Activated T-helper 1 cell treated with anti-CD3 and anti-CD28 coated beads, Interleukin-2, amount 50 U/mL, for 16 hours (primary cell): Measurements from ENCODE around the gene STEAP4.
"Not testable (repeated sequence)": the region's sequence is repeated elsewhere in the genome, so short reads cannot be mapped to it uniquely, and the experiment has no call there.

ENCODE experiments used
- DNase-seq, 2 donors: peaks; one replicate each; pipeline ENCODE4 v3.0.0-alpha.2; 2020; ENCODE audit warnings: low read depth in 1 of 2, low spot score in 1 of 2

The STEAP4 gene

DNA sequence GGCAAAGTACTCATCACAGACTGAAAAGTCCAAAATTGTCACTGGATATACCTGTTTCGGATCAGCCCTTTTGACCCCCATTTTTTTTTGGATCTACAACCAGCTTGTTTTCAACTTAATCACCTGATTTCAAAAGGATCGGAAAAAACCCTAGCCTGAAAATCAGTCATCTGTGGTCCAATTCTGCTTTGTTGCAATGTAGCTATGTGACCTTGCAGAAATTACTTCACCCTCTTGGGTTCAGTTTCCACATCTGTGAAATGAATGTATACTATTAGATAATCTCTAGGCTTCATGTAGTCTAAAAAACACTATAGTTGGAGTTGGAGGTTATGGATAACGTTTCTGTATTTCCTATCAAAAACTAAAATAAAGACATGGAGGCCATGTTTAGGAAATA, 37.1 kb downstream of the STEAP4 start:
- DNase-seq, result no peak

DNA sequence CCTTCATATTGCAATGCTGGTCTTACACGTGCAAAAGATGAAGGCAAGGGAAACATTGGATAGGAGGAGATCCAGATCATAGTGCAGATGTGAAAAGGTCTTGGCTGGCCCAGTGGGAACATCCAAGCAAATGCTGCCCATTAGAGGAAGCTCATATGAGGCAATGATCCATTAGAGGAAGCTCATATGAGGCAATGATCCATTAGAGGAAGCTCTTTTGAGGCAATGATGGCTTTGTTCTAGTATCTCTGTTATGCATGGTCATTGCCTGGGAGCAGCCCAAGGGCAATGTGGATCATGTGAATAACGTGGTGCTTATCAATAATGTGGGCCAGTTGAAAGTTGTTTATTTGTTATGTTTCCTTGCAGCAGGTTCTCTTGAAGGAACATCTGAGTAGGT, 37.8 kb downstream of the STEAP4 start:
- DNase-seq, result no peak

DNA sequence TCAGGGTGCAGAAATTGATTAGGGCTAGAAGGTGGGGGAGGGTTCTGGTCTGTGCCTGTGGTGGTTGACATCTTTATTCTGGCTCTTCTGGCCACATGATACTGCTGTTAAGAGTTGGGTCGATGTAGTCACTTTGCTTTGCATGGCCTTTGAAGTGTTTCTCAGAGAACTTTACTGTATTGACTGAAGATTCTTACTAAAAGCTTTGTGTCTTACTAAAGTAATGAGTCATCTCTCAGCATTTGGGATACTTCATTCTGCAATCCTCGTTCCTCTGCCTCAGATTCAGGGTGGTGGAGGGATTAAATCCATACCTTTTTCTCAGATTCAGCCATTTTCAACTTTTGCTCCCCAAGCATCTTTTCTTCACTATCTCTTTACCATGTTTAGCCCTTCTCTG, 38.6 kb downstream of the STEAP4 start:
- no peak for DNase-seq

- DNase-seq, result no peak
These were observed 39.3 kb downstream of the STEAP4 start for GRCh38 chr7:88267421-88267820.

GRCh38 chr7:88264987-88265386, 41.7 kb downstream of the STEAP4 start:
- not testable (repeated sequence) for DNase-seq

DNA sequence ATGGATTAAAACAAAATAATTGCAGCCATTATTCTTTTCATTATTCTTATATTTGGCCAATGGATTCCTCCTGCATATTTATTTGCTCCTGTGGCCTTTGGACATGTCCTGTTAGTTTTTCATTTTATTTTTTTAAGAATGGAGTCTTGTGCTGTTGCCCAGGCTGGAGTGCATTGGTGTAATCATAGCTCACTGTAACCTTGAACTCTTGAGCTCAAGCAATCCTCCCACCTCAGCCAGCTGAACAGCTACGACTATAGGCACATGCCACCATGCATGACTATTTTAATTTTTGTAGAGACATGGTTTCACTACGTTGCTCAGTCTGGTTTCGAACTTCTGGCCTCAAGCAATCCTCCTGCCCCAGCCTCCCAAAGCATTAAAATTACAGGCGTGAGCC, 44.1 kb downstream of the STEAP4 start:
- no peak for DNase-seq

DNA sequence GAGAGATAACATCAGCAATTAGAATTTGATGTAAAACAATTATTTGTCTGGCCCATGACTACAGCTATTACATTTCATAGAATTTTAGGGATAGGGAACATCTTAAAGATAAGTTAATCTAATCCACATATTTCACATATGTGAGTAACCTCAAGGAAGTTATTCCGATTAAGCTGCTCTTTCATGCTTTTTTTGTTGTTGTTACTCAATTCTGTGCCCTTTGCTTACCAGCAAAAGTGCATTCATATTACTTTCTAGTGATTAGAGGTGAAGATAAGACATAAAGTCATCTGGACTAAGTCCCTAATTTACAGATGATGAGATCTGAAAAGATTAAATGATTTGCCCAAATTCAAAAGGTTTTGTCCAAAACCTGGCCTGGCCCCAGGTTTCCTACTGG, 46.0 kb downstream of the STEAP4 start:
- DNase-seq, result no peak

GRCh38 chr7:88259656-88260380, 46.9 kb downstream of the STEAP4 start:
- no peak for DNase-seq

- not testable (repeated sequence) for DNase-seq
These were observed 48.4 kb downstream of the STEAP4 start for GRCh38 chr7:88258296-88258695.

DNA sequence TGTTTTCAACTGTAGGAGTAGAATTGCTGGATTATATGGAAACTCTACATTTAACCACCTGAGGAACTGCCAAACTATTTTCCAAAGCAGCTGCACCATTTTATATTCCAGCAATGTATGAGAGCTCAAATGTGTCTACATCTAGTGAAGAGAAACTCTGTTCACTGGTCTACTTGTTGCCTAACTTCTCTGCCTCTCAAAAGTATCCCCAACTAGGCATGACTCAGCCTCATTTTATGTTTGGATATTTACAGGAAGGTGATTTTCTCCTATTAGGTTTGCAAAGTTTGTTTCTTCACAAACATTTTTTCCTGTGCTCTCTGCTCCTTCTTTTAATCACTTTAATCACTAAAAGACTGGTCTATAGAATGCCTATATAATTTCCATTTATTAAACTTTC, 49.8 kb downstream of the STEAP4 start:
- no peak for DNase-seq

GRCh38 chr7:88254721-88255424, 51.8 kb downstream of the STEAP4 start:
- no peak for DNase-seq

DNA sequence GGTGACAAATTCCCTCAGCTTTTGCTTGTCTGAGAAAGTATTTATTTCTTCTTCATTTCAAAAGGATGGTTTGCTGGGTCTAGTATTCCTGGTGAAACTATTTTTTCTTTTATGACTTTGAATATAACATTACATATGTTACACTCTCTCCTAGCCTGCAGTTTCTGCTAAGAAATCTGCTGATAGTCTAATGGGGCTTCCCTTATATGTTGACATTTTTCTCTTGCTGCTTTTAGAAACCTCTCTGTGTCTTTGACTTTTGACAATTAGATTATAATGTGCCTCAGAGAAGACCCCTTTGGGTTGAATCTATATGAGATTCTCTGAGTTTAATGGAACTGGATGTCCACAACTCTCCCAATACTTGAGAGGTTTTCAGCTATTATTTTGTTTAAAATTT, 53.1 kb downstream of the STEAP4 start:
- DNase-seq, result no peak

- no peak for DNase-seq
These were observed 62.4 kb downstream of the STEAP4 start for GRCh38 chr7:88244258-88244657.

GRCh38 chr7:88243345-88243909, 63.3 kb downstream of the STEAP4 start:
- no peak for DNase-seq

DNA sequence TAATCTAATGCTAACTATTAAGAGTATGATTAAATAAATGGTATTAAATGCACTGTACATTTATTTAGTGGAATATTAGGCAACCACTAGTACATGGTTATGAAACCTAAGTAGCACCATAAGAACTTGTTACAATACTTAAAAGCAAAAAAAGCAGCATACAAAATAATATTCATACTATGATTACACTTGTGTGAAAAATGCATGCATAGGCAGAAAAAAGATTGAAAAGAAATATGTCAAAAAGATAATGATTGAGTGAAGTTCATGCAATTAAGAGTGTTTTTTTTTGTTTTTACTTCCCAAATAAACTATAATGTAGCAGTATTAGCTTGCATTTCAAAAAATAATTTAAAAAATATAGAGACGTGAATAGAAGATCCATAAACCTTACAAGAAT, 66.8 kb downstream of the STEAP4 start:
- no peak for DNase-seq

DNA sequence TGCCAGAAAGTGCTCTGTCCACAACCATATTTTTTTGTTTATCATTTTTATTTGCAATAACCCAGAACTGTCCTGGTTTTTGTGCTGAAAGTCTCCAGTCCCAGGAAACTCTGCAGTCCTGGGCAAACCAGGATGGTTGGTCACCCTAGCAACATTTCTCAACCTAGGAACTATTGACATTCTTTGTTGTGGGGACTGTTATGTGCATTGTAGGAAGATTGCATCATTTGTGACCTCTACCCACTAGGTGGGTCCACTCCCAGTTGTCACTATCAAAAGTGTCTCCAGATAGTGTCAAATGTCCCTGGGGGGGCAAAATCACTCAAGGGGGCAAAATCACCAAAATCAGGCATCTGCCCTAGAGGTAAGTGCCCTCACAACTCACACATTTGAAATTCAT, 72.9 kb downstream of the STEAP4 start:
- no peak for DNase-seq

- no peak for DNase-seq
These were observed 76.0 kb downstream of the STEAP4 start for GRCh38 chr7:88230646-88231045.

GRCh38 chr7:88229302-88229995, 77.2 kb downstream of the STEAP4 start:
- DNase-seq, result no peak

DNA sequence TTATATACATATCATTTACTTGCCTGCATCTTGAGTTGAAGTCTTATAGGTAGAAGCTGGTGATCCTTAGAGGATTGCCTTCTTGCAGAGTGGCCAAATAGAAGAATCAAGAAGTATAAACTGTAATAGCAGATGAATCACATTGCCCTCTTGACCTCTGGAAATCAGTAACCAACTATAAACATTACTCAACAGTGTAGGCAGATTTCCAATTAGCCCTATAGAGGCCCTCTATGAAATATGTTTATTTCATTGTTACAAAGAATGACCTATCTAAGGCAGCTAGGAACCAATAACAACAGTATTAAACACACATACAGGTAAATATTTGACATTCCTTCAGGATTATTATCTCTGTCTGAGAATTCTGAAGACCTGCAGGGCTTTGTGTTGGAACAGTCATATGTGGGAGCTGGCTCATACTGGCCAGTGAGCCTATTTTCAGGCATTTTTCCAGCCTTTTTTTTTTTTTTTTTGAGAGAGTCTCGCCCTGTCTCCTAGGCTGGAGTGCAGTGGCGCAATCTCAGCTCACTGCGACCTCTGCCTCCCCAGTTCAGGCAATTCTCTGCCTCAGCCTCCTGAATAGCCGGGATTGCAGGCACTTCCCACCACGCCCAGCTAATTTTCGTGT, 79.7 kb downstream of the STEAP4 start:
- DNase-seq, result no peak

GRCh38 chr7:88226201-88226600, 80.5 kb downstream of the STEAP4 start:
- DNase-seq, result no peak

DNA sequence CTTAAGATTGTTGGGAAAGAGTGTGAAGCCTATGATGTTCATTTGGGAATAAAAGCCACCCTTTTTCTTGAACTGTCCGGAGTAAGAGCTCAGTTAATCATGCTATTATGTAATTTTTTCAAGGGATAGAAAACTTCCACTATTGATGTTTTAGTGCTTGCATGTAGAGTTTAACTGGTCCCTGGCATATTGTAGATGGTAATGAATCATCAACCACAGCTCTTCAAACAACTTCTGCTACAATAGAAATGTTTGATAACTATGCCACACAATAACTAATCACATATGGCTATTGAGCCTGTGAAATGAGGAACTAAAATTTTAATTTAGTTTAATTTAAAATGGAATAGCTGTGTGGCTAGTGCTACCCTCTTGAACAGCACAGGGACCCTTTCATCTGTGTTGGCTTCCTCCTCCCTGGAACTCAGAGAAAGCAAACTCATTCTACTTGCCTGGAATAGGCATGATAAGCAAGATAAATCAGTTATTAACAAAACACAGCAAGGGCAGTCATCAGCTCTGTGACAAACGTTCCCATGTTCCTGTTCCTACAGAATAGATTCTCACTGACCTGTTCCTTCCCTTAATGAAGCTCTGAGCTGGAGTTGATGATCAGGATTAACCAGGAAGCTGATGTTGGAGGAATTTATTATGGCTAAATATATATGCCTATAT, 82.0 kb downstream of the STEAP4 start:
- no peak for DNase-seq
